Right ventricle myocardium superior (tissue), 1 donor: Measurements from ENCODE around the gene ANKRD50. TPM values are rescaled to one million over a fixed set of nuclear protein-coding genes. Genes with fewer than 3 reads are reported as not detected.
A peak's percentile ranks its signal among the peaks of the same experiment; 100 is the strongest.

Experiments
- ATAC-seq: fragments of 200-7000 bp; cut with Tn5 transposase; one replicate; pipeline ENCODE4 v1.9.1; 2020; ENCODE audit warnings: mild to moderate bottlenecking; ENCODE audit not compliant: poor library complexity
- DNase-seq: peaks from one replicate; pipeline ENCODE4 v3.0.0-alpha.2; 2020
- intact Hi-C: fragments of 100-400 bp; cut with DNase I; formaldehyde crosslinking; loops from one replicate; pipeline ENCODE4 v1.11.2; 2022
- total RNA-seq: library from RNA; stranded (reverse); fragmentation: NEBNext Ultra II Directional; extraction: Animal tissue kit (Norgen Biotek cat#: 25700); gene quantifications from one replicate; pipeline ENCODE4 v1.2.1, GENCODE V29; 2021
- donor health status: DM: no; HTN: yes; CAD: no; lungs with severe emphysema.

Gene ANKRD50
- total RNA-seq, 1 donor from 2014 or later, result 5.3 TPM

- intact Hi-C loops, result no loop called here
- no peak for ATAC-seq
- no peak for DNase-seq
Observed at GRCh38 chr4:124641715-124642381, 70.7 kb downstream of the ANKRD50 start.

- no peak for ATAC-seq
- no peak for DNase-seq
- intact Hi-C loops, result no loop called here
Observed at GRCh38 chr4:124640022-124640730, 72.4 kb downstream of the ANKRD50 start.

DNA sequence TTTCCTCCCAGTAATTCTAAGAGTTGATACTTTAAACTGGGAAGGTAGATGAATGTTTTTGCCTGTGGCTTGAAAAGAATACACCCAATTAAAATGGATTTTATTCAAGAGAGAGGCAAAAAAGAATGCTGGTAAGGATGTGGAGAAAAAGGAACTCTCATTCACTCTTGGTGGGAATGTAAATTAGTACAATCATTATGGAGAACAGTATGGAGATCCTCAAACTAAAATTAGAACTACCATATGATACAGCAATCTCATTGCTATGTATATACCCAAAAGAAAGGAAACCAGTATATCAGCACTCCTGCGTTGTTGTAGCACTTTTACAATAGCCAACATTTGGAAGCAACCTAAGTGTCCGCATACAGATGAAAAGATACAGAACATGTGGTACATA lies 75.2 kb downstream of the ANKRD50 start:
- no peak for DNase-seq
- intact Hi-C loops, result no loop called here
- ATAC-seq, result no peak

DNA sequence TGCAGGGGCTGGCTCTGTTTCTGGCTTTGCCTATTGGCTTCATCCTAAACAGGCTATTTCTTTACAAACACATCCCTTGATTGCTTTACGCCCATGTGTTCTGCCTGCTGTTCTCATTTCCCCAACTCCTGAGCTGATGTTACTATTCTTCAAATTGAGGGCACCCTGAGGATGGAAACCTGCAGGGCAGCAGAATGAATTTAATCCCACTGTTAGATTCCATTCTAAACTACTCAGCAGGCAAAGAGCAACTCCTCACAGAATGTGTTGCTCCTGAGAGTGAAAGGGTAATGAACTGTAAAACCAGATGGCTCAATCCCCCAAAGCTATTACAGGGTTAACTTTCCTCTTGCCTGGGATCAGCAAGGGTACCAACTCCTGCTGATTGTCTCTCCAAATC lies 75.7 kb downstream of the ANKRD50 start:
- ATAC-seq, result no peak
- intact Hi-C loops, result no loop called here
- no peak for DNase-seq

DNA sequence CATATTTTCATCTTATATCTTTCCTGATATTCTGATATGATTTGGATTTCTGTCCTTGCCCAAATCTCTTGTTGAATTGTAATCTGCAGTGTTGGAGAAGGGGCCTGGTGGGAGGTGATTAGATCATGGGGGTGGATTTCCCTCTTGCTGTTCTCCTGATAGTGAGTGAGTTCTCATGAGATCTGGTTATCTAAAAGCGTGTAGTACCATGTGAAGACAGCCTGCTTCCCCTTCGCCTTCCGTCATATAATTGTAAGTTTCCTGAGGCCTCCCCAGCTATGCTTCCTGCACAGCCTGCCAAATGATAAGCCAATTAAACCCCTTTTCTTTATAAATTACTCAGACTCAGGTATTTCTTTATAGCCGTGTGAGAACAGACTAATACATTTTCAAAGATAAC lies 77.2 kb downstream of the ANKRD50 start:
- ATAC-seq (no peak), DNase-seq (no peak)
- intact Hi-C loops, result no loop called here

DNA sequence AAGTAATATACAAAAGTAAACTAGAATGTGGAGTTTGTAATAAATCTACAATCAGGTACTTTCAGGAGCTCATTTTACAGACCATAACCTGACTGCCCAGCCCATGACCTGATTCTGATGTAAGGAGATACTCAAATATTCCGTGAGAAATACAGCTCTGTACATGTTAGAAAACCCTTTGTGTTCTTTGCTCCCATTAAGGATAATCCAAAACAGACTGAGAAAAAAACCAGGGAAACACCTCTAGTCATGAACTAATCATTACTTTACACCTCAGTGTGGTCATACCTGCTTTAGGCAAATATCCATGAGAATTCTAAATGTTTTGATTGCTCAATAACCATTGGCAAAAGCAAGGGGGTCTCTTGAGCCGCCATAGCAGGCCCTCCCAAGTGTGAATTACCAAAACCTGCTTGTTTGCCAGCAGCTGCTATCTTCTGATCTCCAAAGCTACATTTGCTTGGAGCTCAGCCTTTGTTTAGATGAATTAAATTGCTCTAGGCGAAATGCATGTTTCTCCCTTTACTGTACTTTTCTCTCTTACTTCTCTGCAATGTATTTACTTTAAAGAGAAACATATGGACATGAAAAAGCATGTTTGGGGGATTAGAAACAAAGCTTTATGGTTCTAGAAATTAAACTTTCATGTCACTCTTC lies 79.1 kb downstream of the ANKRD50 start:
- ATAC-seq, result no peak
- DNase-seq, result no peak
- intact Hi-C loops, result no loop called here

- ATAC-seq (no peak), DNase-seq (no peak)
- intact Hi-C loops, result no loop called here
Observed at GRCh38 chr4:124632439-124632838, 80.1 kb downstream of the ANKRD50 start.

DNA sequence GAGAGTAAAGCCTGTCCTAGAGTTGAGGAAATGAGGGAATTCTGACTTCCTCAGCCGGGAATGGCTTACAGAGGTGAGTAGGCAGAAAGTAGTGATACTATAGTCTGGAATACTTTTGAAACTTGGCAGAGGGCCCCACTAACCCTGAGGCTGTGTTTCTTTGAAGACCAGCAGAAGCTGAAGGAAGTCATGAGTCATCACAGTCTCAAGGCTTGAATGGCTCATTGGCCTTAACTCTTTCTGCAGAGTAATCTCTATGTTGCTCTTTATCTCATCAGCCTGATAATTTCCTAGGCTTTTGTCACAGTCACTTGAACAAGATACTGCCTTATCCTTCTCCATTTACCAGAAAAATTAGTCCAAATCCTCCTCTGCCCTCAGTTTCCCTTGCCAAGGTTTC lies 80.8 kb downstream of the ANKRD50 start:
- ATAC-seq (peak; percentile 58), DNase-seq (no peak)
- intact Hi-C loops, result no loop called here

DNA sequence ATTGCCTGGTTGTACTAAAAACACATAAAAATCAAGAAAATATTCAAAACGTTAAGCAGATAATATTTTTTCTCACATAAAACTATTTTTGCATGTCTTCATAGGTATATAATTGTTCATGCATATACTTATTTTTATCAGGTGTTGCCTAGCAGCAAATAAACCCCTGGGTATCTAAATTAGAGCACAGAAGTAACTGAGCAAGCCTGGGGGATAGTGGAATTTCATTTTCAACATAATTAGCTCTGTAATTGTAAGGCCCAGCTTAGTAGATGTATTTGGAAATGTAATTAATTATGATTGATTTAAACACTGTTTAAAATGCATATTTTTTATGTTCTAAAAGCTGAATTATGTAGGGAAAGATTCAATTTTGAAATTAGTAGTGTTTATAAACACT lies 82.9 kb downstream of the ANKRD50 start:
- intact Hi-C loops, result no loop called here

More for the DNA sequence above, 82.9 kb downstream of the ANKRD50 start:
- DNase-seq, result no peak
- ATAC-seq, result no peak
